ENCODE data around the gene NECTIN4. TPM values are rescaled to one million over a fixed set of nuclear protein-coding genes. Genes with fewer than 3 reads are reported as not detected.

The NECTIN4 gene
- total RNA-seq, 1 donor from 2014 or later = not detected

DNA sequence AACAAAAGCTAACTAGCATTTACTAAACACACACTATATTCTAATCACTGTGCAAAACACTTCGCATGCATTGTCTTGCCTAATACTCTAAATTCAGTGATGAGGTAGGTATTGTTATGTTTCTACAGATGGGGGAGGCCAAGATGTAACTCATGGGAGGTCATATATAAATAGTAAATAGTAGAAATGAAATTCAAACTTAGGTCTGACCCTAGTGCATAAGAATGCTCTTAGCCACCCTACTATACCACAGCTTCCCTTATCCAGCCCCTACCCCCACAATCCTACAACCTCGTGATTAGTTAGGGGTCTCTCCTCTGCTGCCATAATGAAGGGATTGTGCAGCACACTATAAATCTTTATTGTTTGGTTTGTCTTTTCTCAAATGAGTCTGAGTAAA, 25.2 kb upstream of the NECTIN4 start:
- no peak for DNase-seq
- intact Hi-C loops (cut with micrococcal nuclease) = no loop called here
- ATAC-seq = no peak

DNA sequence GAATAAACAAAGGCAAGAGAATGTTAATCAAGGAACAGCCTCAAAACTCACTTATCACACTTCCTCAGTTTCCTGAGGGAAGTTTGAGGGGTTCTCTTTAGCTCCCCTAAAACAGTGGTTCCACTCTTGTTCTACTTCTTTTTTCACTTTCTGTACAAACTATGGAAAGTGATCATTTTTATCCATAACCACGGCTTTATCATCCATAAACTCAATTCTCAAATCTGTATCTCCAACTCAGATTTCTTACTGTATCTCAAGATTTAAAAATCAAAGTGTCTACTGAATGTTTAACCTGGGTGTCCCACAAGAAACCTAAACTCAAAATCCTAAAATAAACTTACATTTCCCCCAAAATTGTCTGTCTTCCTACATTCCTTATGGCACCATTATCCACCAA, 24.6 kb upstream of the NECTIN4 start:
- no peak for DNase-seq
- intact Hi-C loops (cut with micrococcal nuclease) = no loop called here
- ATAC-seq = no peak

DNA sequence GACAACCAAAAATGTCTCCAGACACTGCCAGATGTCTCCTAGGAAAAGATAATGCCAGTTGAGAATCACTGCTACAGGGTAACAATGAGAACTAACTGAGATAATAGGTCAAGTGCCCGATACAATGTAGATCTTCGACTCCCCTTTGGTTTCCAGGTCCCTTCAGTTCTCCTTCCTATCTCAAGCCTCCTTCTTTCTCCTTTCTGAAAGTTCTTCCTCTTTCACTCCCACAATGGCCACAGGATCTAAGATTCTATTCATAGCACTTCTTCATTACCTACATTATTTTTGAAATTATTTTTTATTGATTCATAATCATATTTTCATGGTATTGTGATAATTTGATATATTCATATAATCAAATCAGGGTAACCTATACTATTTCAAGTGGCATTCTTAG, 22.2 kb upstream of the NECTIN4 start:
- no peak for ATAC-seq
- intact Hi-C loops (cut with micrococcal nuclease) = no loop called here
- no peak for DNase-seq

GRCh38 chr1:161111117-161111516, 21.8 kb upstream of the NECTIN4 start:
- intact Hi-C loops (cut with micrococcal nuclease) = no loop called here
- no peak for DNase-seq
- no peak for ATAC-seq

- ATAC-seq = no peak
Measured at GRCh38 chr1:161106431-161106830, 17.1 kb upstream of the NECTIN4 start.

GRCh38 chr1:161100556-161100955, 11.2 kb upstream of the NECTIN4 start:
- ATAC-seq = no peak
- DNase-seq = no peak
- intact Hi-C loops (cut with micrococcal nuclease) = no loop called here

More at GRCh38 chr1:161106431-161106830, 17.1 kb upstream of the NECTIN4 start:
- intact Hi-C loops (cut with micrococcal nuclease) = no loop called here
- DNase-seq = no peak

DNA sequence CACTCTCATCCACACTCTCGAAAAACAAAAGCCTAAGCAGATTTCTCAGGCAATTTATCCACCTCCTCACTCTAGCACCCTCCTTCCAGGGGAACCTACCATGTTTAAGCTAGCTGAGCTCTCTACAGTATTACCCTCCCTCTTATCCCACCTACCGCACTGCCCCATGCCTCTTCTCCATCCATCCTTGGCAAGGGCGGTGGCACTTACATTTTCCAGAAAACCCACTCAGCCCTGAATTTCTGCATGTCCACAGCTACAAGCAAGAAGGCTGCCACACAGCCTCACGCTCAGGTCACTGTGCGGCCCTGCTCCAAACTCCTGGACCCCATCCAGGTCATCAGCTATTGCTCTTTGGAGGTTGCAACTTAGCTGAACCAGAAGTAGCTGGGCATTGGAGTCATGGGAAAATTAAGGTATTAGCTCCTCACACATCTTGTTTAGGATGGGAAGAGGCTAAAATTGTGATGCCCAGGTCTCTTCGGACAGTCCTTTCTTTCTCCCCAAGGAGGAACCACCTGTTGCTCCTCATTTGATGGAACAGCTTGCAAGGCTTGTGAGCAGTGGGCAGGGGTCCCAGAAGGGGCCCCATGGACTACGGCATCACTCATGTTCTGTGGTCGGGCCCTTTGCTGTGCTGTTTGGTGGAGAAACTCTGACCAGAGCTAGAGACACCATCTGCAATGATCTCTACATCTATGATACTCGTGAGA, 9.9 kb upstream of the NECTIN4 start:
- ATAC-seq = no peak
- intact Hi-C loops (cut with micrococcal nuclease) = loop anchor here (10.0 kb wide), 1 partner anchor 104 kb away; no protein-coding TSS in a partner anchor
- no peak for DNase-seq

DNA sequence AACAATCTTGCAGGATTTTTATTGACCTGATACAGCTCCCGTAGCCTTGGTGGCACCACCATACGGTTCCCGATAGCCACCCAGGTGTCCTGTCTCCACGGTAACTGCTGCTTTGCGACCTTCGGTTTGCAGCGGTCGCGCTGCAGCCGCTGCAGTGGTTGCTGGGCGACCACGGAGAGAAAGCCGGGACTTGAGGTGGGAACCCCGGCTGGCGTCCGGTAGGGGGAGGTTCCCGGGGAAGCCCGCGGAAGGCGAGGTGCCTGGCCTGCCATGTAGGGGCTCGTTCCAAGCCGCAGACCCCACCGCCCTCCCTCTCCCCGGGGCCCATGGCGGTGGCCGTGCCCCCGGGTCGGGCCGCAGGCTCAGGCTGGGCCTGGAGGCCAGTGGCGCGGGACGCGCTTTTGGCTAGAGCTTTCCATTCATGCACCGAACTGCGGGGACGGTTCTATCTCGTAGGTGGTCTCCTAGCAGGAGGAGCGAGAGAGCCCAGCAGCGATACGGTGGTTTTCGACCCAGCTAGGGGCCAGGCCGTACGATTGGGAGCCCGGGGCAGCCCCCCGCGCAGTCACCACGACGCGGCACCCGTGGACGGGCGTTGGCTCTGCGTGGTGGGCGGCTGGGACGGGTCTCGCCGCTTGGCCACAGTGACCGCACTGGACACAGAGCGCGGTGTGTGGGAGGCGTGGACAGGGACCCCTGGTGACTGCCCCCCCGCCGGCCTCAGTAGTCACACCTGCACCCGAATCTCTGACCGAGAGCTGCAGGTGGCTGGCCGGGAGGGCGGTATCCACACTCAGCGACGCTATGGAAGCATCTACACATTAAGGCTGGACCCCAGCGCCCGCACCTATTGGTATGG, 9.1 kb upstream of the NECTIN4 start, which contains the start of gene KLHDC9:
Gene KLHDC9, plus strand, starts transcription at position 152 of the 859 bp plus-strand sequence. Its CDS starts 175 bp downstream, at position 327.
- ATAC-seq (peak; percentile 78), DNase-seq (peak; percentile 81)
- intact Hi-C loops (cut with micrococcal nuclease) = loop anchor here (10.0 kb wide), 1 partner anchor 104 kb away; no protein-coding TSS in a partner anchor

GRCh38 chr1:161096530-161096929, 7.2 kb upstream of the NECTIN4 start:
- DNase-seq (peak; percentile 52), ATAC-seq (peak; percentile 72)
- intact Hi-C loops (cut with micrococcal nuclease) = loop anchor here (10.0 kb wide), 1 partner anchor 102 kb away; no protein-coding TSS in a partner anchor

- intact Hi-C loops (cut with micrococcal nuclease) = loop anchor here (10.0 kb wide), 1 partner anchor 101 kb away; no protein-coding TSS in a partner anchor
- DNase-seq (no peak), ATAC-seq (no peak)
Measured at GRCh38 chr1:161096015-161096414, 6.7 kb upstream of the NECTIN4 start.

DNA sequence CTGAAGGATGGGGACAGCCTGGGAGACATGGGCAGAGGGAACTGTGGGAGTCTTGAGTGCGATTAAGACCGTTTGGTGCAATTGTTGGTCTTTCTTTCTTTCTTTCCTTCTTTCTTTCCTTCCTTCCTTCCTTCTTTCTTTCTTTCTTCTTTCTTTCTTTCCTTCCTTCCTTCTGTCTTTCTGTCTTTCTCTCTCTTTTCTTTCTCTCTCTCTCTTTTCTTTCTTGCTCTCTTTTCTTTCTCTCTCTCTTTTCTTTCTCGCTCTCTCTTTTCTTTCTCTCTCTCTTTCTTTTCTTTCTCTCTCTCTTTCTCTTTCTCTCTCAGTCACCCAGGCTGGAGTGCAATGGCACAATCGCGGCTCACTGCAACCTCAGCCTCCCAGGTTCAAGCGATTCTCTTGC, 5.9 kb upstream of the NECTIN4 start:
- intact Hi-C loops (cut with micrococcal nuclease) = loop anchor here (10.0 kb wide), 1 partner anchor 100 kb away; no protein-coding TSS in a partner anchor
- ATAC-seq (no peak), DNase-seq (no peak)

GRCh38 chr1:161094481-161094880, 5.1 kb upstream of the NECTIN4 start:
- no peak for DNase-seq
- intact Hi-C loops (cut with micrococcal nuclease) = loop anchor here (10.0 kb wide), 1 partner anchor 100 kb away; no protein-coding TSS in a partner anchor
- no peak for ATAC-seq

DNA sequence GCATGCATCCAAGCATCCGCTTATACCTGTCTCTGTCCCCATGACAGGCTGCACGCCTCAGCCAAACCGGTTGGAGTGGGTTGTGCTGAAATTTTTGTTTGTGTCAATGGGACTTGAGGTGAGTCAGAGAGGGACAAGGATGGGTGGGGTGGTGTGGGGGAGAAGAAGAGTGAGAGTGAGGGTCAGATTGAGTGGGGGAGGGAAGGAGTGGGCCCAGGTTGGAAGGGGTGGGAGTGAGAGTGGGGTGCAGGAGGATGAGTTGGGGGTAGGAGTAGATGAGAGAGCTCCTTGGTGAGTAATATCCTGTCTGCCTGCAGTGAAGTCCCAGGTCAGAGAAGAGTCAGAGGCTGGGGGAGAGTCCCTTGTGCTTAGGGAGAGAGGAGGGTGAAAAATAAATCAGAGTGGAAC, 3.3 kb upstream of the NECTIN4 start:
- intact Hi-C loops (cut with micrococcal nuclease) = loop anchor here (10.0 kb wide), 1 partner anchor 98 kb away; no protein-coding TSS in a partner anchor
- no peak for DNase-seq
- no peak for ATAC-seq

GRCh38 chr1:161091796-161092507, 2.6 kb upstream of the NECTIN4 start:
- intact Hi-C loops (cut with micrococcal nuclease) = loop anchor here (10.0 kb wide), 1 partner anchor 97 kb away; no protein-coding TSS in a partner anchor
- DNase-seq (no peak), ATAC-seq (no peak)

DNA sequence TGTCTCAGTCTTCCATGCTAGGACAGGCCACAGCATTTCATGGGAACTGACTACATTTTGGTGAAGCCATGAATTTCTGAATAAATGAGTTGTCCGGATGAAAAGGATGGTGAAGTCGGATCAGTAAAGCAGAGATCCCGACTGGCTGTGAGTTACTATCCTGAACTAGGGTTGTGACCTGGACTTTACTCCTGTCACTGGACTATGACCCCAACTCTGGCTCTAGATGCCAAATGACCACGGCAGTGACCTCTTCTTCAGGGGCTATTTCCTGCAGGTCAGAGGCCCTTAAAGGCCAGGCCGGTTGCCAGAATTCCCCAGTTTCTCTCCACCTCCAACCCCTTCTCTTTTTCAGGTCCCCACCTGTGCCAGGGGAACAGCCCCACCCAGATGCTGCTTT, 1.7 kb upstream of the NECTIN4 start:
- no peak for ATAC-seq
- intact Hi-C loops (cut with micrococcal nuclease) = loop anchor here (10.0 kb wide), 1 partner anchor 96 kb away; no protein-coding TSS in a partner anchor
- DNase-seq = no peak

DNA sequence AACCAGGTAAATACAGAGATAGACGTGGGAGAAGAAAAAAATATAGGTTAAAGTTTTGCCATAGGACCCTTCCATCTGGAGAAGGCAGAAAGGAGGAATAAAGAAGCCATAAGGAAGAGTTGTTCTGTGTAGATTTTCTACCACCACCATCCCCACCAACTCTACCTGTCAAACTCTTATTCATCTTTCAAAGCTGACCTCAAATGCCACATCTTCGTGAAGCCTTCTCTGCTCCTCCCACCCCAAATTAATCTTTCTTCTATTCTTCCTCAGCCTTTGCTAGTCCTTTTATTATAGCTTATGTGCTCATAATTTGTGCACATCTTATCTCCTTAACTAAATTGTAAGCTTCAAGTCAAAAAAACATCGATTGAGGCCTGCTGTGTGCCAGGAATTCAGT, 1.3 kb upstream of the NECTIN4 start:
- ATAC-seq = no peak
- intact Hi-C loops (cut with micrococcal nuclease) = loop anchor here (10.0 kb wide), 1 partner anchor 96 kb away; no protein-coding TSS in a partner anchor
- no peak for DNase-seq

DNA sequence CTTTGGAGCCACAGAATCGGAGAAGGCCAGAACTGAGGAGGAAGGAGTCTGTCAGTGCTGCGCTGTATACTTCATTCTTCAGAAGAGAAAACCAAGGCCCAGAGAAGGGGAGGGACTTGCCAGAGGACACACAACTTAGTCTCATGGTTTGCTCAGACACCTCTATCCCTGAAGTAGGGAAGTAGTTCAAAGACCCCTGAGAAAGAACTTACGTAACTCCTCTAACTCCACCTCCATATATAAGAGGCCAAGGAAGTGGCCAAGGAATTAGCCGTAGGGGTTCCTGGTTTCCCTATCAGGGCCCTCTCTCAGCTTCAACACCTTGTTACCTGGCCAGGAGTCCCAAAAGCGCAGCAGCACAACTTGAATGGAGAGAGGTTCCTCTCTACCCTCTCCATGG, 580 bp upstream of the NECTIN4 start:
- DNase-seq (no peak), ATAC-seq (no peak)
- intact Hi-C loops (cut with micrococcal nuclease) = loop anchor here (10.0 kb wide), 1 partner anchor 95 kb away; no protein-coding TSS in a partner anchor

GRCh38 chr1:161088587-161089110, 709 bp downstream of the NECTIN4 start:
- intact Hi-C loops (cut with micrococcal nuclease) = no loop called here
- ATAC-seq (no peak), DNase-seq (no peak)

DNA sequence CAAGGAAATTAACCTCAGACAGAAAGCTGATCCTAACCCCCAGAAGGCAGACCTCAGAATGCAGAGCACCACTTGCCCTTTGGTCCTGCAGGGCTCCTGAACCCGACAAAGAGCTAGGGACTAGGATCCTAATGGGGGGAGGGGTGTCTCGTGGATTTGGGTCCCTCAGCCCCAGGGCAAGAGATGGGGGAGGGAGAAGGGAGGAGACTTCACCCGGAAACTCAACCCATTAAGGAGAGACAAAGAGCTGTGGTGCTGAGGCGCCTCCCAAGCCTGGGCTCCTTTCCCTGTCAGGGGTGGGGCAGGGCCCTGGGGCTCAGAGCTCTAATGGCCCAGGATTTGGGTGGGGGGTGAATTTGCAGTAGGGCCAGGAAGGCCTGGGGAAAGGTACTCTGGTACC, 2.9 kb downstream of the NECTIN4 start:
- intact Hi-C loops (cut with micrococcal nuclease) = no loop called here
- ATAC-seq (no peak), DNase-seq (no peak)

All from left ventricle myocardium superior (tissue), 1 donor.